Brain microvascular endothelial cell (primary cell): ENCODE results near the gene RSPRY1.
"Not testable (repeated sequence)": the region's sequence is repeated elsewhere in the genome, so short reads cannot be mapped to it uniquely, and the experiment has no call there.

Experiments
- DNase-seq: peaks from one replicate; pipeline ENCODE4 v3.0.0-alpha.2; 2020
- H3K27ac ChIP-seq: fragments of 250-450 bp; sonication (Bioruptor Pico); 2 replicates; pipeline ENCODE4 v1.5.1; 2020; ENCODE audit warnings: mild to moderate bottlenecking, moderate library complexity
- H3K27me3 ChIP-seq: fragments of 250-450 bp; sonication (Bioruptor Pico); replicated peaks from 2 replicates; pipeline ENCODE4 v1.5.1; 2020; ENCODE audit warnings: mild to moderate bottlenecking
- H3K36me3 ChIP-seq: fragments of 250-450 bp; sonication (Bioruptor Pico); replicated peaks from 2 replicates; pipeline ENCODE4 v1.5.1; 2020; ENCODE audit warnings: mild to moderate bottlenecking
- H3K4me3 ChIP-seq: 2 replicates; pipeline ENCODE4 v1.5.1; 2011; ENCODE audit warnings: low read depth, mild to moderate bottlenecking, control low read depth, low read length, moderate library complexity
- CTCF ChIP-seq: IDR thresholded peaks from 2 replicates; pipeline ENCODE4 v1.5.1; 2011; ENCODE audit warnings: low read depth, mild to moderate bottlenecking, moderate library complexity, low read length, control low read depth, inconsistent platforms; ENCODE audit errors: missing control alignments
- in situ Hi-C: cut with HindIII; loops from 2 replicates; pipeline ENCODE4 v1.10.0; 2017; ENCODE audit warnings: low sequenced_read_pairs, low pct_ligation_motif_present

Gene RSPRY1

GRCh38 chr16:57192146-57192545 is 6.0 kb downstream of the RSPRY1 start:
- in situ Hi-C loops = no loop called here
- H3K27ac ChIP-seq = peak overlapping the region; percentile 84
- peak; percentile 31 for DNase-seq
- H3K27me3 ChIP-seq = no peaks in the 10 kb centered on the region
- H3K36me3 ChIP-seq = no peaks in the 10 kb centered on the region
- no peak for TF ChIP-seq CTCF
- no peak overlapping the region for H3K4me3 ChIP-seq

GRCh38 chr16:57192720-57193486 is 6.8 kb downstream of the RSPRY1 start:
- DNase-seq = peak; percentile 3
- TF ChIP-seq CTCF = no peak
- H3K4me3 ChIP-seq = no peak overlapping the region
- H3K36me3 ChIP-seq = no peaks in the 10 kb centered on the region
- in situ Hi-C loops = no loop called here
- H3K27me3 ChIP-seq = no peaks in the 10 kb centered on the region
- H3K27ac ChIP-seq = peak overlapping the region; percentile 84

GRCh38 chr16:57194512-57194911 is 8.4 kb downstream of the RSPRY1 start:
- Histone ChIP-seq H3K27ac (peak overlapping the region; percentile 84), H3K4me3 (no peak overlapping the region), H3K36me3 (no peaks in the 10 kb centered on the region), H3K27me3 (no peaks in the 10 kb centered on the region)
- in situ Hi-C loops = no loop called here
- peak; percentile 88 for DNase-seq
- TF ChIP-seq CTCF = no peak

- no peaks in the 10 kb centered on the region for H3K27me3 ChIP-seq
These were observed 10.2 kb downstream of the RSPRY1 start for GRCh38 chr16:57196286-57196685.

GRCh38 chr16:57196753-57197152 is 10.6 kb downstream of the RSPRY1 start:
- Histone ChIP-seq H3K27me3 (no peaks in the 10 kb centered on the region), H3K4me3 (no peak overlapping the region), H3K36me3 (no peaks in the 10 kb centered on the region), H3K27ac (no peak overlapping the region)
- DNase-seq = no peak
- TF ChIP-seq CTCF = no peak
- in situ Hi-C loops = no loop called here

More at GRCh38 chr16:57196286-57196685, 10.2 kb downstream of the RSPRY1 start:
- no peaks in the 10 kb centered on the region for H3K36me3 ChIP-seq
- DNase-seq = no peak
- in situ Hi-C loops = no loop called here
- no peak overlapping the region for H3K4me3 ChIP-seq
- TF ChIP-seq CTCF = no peak
- no peak overlapping the region for H3K27ac ChIP-seq

- H3K4me3 ChIP-seq, H3K36me3 ChIP-seq, DNase-seq, H3K27me3 ChIP-seq, H3K27ac ChIP-seq, in situ Hi-C loops: not testable (repeated sequence)
These were observed 14.2 kb downstream of the RSPRY1 start for GRCh38 chr16:57200321-57200720.

- H3K4me3 ChIP-seq, H3K27me3 ChIP-seq, in situ Hi-C loops, DNase-seq, H3K27ac ChIP-seq: not testable (repeated sequence)
- peaks cover 14% of the 10 kb centered on the region for H3K36me3 ChIP-seq
These were observed 14.8 kb downstream of the RSPRY1 start for GRCh38 chr16:57200926-57201325.
